HL-60 (cell line): ENCODE measurements around the gene MRAP2.

ENCODE experiments used
- CTCF ChIP-seq: IDR thresholded peaks from one replicate; pipeline ENCODE4 v1.5.1; 2011; ENCODE audit warnings: low read length, control low read depth, inconsistent platforms; ENCODE audit not compliant: insufficient read depth
- REST ChIP-seq: IDR thresholded peaks from 2 replicates; pipeline ENCODE4 v1.6.1; 2012; ENCODE audit warnings: low read depth; ENCODE audit not compliant: insufficient replicate concordance

GRCh38 chr6:84089081-84089480, 55.5 kb downstream of the MRAP2 start:
- TF ChIP-seq CTCF = no peak
- no peak for TF ChIP-seq REST
